Epithelial cell of proximal tubule (primary cell): ENCODE measurements around the gene SC5D. TPM values are rescaled to one million over a fixed set of nuclear protein-coding genes. Genes with fewer than 3 reads are reported as not detected.

Experiments used
- DNase-seq: peaks from one replicate; pipeline ENCODE4 v3.0.0-alpha.2; 2011; ENCODE audit warnings: low read depth
- H3K4me3 ChIP-seq: 2 replicates; pipeline ENCODE4 v1.5.1; 2011; ENCODE audit warnings: low read depth, mild to moderate bottlenecking, low read length
- total RNA-seq: library from RNA; depleted of rRNA; stranded (reverse); fragments of >200 nt; gene quantifications from 2 replicates; pipeline ENCODE4 v1.2.3, GENCODE V29; 2015
- TF ChIP-seq, protein P1 (sequence below): conservative IDR thresholded peaks from 2 replicates; pipeline ENCODE4 v1.5.1; 2012; ENCODE audit warnings: low read depth, mild to moderate bottlenecking, low read length

Gene SC5D
- total RNA-seq, 1 donor from 2014 or later: 20.8 TPM

DNA sequence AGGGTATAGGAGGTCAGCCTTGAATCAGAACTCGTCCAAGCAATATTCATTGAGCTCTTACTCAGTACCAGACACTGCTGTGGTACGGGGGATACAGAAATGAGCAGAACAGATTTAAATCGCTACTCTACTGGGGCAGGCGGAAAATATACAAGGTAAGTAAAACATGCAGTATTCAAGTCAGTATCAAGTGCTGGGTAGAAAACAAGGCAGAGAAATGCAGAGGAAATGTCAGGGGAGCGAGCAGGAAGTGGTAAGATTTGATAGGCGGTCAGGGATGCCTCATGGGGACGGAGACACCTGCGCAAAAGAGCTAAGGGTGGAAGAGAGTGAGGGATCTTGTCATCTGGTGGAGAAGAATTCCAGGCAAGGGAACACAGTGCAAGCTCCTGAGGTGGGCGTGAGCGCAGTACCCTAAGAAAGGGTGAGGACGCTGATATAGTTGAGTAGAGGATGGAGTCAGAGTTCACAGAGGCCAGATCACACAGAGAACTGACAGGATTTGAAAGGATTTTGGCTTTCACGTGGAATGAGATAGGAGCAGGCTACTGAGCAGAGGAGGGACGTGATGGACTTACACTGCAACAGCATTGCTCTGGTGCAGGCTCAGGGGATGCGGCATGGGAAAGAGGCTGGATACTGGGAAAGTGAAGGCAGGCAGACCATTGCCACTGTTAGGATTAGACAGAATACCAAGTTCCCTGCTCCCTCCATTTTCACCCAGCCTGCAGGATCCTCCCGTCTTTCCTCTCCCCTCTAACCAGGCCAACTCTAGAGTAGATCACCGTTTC, 35.8 kb downstream of the SC5D start:
- DNase-seq: no peak
- H3K4me3 ChIP-seq: no peak overlapping the region
- TF ChIP-seq, protein P1, sequence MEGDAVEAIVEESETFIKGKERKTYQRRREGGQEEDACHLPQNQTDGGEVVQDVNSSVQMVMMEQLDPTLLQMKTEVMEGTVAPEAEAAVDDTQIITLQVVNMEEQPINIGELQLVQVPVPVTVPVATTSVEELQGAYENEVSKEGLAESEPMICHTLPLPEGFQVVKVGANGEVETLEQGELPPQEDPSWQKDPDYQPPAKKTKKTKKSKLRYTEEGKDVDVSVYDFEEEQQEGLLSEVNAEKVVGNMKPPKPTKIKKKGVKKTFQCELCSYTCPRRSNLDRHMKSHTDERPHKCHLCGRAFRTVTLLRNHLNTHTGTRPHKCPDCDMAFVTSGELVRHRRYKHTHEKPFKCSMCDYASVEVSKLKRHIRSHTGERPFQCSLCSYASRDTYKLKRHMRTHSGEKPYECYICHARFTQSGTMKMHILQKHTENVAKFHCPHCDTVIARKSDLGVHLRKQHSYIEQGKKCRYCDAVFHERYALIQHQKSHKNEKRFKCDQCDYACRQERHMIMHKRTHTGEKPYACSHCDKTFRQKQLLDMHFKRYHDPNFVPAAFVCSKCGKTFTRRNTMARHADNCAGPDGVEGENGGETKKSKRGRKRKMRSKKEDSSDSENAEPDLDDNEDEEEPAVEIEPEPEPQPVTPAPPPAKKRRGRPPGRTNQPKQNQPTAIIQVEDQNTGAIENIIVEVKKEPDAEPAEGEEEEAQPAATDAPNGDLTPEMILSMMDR: no peak

DNA sequence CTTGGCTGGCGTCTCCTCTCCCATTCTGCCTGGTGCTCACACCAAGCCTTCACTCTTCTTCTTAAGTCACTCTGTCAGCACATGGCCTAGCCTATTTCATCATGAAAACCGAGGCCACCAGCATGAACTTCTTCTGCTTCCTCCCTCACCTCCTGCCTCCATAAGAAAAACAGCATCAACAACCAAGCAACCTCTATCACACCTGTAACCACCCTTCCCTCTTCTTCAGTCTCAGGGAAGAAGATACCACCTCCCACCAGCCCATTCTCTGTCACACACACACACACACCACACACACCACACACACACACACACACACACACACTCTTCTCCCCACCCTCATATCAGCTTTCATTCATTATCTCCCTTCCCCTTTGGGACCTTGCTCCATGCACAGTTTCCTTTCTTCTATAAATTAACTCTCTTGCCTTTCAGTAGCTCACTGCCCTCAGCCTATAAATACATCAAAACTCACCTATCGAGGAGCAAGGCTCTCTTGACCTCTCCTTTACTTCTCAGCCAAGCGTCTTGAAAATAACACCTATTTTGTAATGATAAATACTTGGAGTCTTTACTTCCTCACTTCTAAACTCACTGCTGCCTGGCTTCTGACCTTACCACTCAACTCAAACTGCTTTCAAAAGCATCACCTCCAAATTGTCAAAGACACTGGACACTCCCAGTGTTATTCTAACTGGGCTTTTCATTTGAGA, 36.6 kb downstream of the SC5D start:
- H3K4me3 ChIP-seq: no peak overlapping the region

DNA sequence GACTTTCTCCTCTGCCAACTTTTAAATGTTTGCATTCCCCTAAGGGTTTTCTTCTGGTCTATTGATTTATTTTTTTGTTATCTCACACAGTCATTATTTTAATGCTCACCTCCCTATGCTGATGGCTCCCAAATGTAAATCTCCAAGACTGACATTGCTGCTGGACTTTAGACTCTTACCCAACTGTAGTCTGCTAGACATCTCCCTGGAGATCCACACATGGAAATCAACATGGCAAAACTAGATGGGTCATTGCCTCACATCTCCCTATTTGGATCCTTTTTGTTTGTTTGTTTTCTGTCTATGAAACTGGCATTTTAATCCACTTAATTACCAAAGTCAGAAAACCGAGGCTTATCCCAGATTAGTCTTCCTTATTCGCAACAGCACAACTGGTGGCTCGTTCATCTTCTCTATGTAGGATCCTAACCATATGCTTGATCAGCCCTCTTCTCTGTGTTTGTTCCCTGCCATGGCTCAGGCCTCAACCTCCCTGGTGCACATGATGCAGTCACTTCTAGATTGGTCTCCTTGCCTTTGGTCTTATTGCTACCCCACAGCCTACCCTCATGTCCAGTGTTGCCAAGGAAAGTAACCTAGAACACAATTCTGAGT, 37.3 kb downstream of the SC5D start:
- TF ChIP-seq, protein P1: no peak
- H3K4me3 ChIP-seq: no peak overlapping the region
- no peak for DNase-seq

More for the DNA sequence above, 36.6 kb downstream of the SC5D start:
- no peak for DNase-seq
- TF ChIP-seq, protein P1: no peak

DNA sequence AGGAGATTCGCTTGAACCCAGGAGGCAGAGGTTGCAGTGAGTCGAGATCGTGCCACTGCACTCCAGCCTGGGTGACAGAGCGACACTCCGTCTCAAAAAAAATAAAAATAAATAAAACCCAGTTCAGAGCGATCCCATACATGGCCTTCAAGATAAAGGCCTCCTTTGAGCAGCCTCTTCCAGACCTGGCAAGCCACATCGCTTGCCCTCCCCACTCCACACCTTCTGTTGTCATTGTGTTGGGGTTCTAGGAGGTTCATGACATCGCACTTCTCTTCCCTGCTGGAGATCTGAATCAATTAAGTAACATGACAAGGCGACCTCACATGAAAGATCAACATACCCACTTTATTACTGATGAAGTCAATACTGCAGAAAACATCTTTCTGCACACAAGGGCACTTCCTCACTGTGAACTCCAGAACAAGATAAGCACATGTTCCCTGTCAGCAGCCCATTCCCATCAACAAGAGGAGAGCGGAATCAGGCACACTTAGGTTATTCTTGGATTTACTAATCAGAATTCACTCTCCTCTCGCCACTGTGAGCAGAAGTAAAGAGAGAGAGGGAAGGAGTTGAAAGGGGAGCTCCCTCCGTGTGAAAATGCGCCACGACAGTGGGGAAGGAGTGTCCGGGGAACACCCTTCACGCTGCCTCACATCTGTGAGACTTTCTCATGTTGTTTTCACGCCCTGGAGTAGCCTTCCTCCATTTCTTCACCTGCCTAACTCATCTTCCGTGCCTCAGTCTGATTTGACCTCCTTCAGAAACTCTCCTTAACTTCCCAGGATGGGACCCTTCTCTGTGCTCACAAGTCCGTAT, 38.3 kb downstream of the SC5D start:
- TF ChIP-seq, protein P1: no peak
- H3K4me3 ChIP-seq: no peak overlapping the region
- no peak for DNase-seq

DNA sequence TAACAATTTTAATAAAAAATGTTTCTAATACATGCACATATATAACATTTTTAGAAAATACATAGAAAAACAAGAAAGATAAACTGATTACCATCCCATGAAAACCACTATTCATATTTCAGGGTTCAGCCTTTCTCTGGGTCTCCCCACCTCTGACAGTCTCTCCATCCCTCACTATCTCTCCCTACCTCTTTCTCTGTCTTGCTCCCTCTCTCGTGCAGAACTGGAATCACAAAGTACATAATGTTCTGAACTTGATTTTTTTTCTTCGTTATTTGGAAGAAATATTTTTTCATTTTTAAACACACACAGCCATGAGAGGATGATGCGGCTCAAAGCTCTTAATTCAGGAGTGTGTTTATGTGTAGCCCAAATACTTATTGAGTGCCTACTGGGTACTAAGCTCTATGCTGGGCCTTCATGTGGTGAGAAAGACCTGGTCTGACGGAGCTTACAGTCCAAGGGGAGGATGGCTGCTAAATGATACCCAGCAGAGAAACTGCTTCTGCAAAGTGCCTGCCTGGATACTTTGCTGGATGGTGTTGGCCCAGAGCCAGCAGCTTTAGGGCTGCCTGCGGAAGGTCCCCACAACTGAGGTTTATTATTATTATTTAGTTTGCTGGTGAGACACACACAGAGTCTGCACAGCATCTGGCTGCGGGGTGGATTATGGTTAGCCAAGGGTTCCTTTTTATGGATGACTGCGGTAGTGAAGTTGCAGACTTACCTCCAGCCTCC, 42.6 kb downstream of the SC5D start:
- TF ChIP-seq, protein P1: peak; percentile 36
- no peak for DNase-seq
- H3K4me3 ChIP-seq: no peak overlapping the region
